Measurements from ENCODE around the gene SLC37A4.
A peak's percentile ranks its signal among the peaks of the same experiment; 100 is the strongest.
"Not testable (repeated sequence)": the region's sequence is repeated elsewhere in the genome, so short reads cannot be mapped to it uniquely, and the experiment has no call there.

Gene SLC37A4

GRCh38 chr11:119000906-119001305, 29.8 kb downstream of the SLC37A4 start:
- Histone ChIP-seq H3K27ac (no peak overlapping the region), H3K4me1 (peaks cover 0 to 36% (median 26%) of the 10 kb centered on the region in 4 donors), H3K27me3 (no peaks in the 10 kb centered on the region), H3K36me3 (peaks cover 39 to 66% (median 49%) of the 10 kb centered on the region in 3 donors), H3K9me3 (no peaks in the 10 kb centered on the region), H3K4me3 (no peak overlapping the region)
- intact Hi-C loops (cut with DNase I; ENCODE audit: low total_unique reads), result no loop called here
- no peak for DNase-seq
- TF ChIP-seq CTCF (IDR thresholded peaks at IDR 0.05), result no peak

- TF ChIP-seq CTCF (IDR thresholded peaks at IDR 0.05), result no peak
- Histone ChIP-seq H3K9me3 (no peaks in the 10 kb centered on the region), H3K36me3 (peaks cover 32 to 46% (median 41%) of the 10 kb centered on the region in 3 donors), H3K27ac (peak overlapping the region; percentile 83 to 87), H3K27me3 (no peaks in the 10 kb centered on the region), H3K4me3 (peak overlapping the region; percentile 75 to 76), H3K4me1 (peaks cover 0 to 36% (median 26%) of the 10 kb centered on the region in 4 donors)
- intact Hi-C loops (cut with DNase I; ENCODE audit: low total_unique reads), result no loop called here
- DNase-seq, result no peak
Observed at GRCh38 chr11:118998822-118999221, 31.9 kb downstream of the SLC37A4 start.

- DNase-seq, result no peak
- no peaks in the 10 kb centered on the region for H3K9me3 ChIP-seq
- intact Hi-C loops (cut with DNase I; ENCODE audit: low total_unique reads), result no loop called here
- H3K27me3 ChIP-seq, result no peaks in the 10 kb centered on the region
- peak overlapping the region; percentile 75 to 76 for H3K4me3 ChIP-seq
- peaks cover 27 to 41% (median 36%) of the 10 kb centered on the region in 3 donors for H3K36me3 ChIP-seq
- peaks cover 0 to 36% (median 26%) of the 10 kb centered on the region in 4 donors for H3K4me1 ChIP-seq
- peak overlapping the region; percentile 83 to 87 for H3K27ac ChIP-seq
- no peak for TF ChIP-seq CTCF (IDR thresholded peaks at IDR 0.05)
Observed at GRCh38 chr11:118998388-118998717, 32.3 kb downstream of the SLC37A4 start.

- H3K36me3 ChIP-seq, result peaks cover 23 to 35% (median 32%) of the 10 kb centered on the region in 3 donors
- peak within 1 kb of the TSS; percentile 75 to 76 for H3K4me3 ChIP-seq
- peak; percentile 94 to 98 for DNase-seq
- H3K4me1 ChIP-seq, result peaks cover 0 to 36% (median 26%) of the 10 kb centered on the region in 4 donors
- no peaks in the 10 kb centered on the region for H3K9me3 ChIP-seq
- peak within 1 kb of the TSS; percentile 83 to 87 for H3K27ac ChIP-seq
- peak in 1 of 2 experiments; percentile 16 for TF ChIP-seq CTCF (IDR thresholded peaks at IDR 0.05)
- H3K27me3 ChIP-seq, result no peaks in the 10 kb centered on the region
- intact Hi-C loops (cut with DNase I; ENCODE audit: low total_unique reads), result no loop called here
Observed at GRCh38 chr11:118997627-118998387, 32.9 kb downstream of the SLC37A4 start, which contains the start of gene CENATAC. Gene CENATAC (plus strand): TSS chr11:118998138. CDS start chr11:118998198, 60 bp downstream.

- Histone ChIP-seq H3K9me3 (no peaks in the 10 kb centered on the region), H3K27ac (peak overlapping the region; percentile 83 to 87), H3K27me3 (no peaks in the 10 kb centered on the region), H3K36me3 (peaks cover 16 to 28% (median 25%) of the 10 kb centered on the region in 3 donors), H3K4me1 (peaks cover 0 to 36% (median 26%) of the 10 kb centered on the region in 4 donors), H3K4me3 (peak overlapping the region; percentile 75 to 76)
- DNase-seq, result no peak
- peak in 1 of 2 experiments; percentile 8 for TF ChIP-seq CTCF (IDR thresholded peaks at IDR 0.05)
- intact Hi-C loops (cut with DNase I; ENCODE audit: low total_unique reads), result no loop called here
Observed at GRCh38 chr11:118996926-118997626, 33.6 kb downstream of the SLC37A4 start.

GRCh38 chr11:118991486-118992038, 39.1 kb downstream of the SLC37A4 start:
- H3K4me3 ChIP-seq; H3K9me3 ChIP-seq; H3K4me1 ChIP-seq; H3K27ac ChIP-seq; DNase-seq; H3K27me3 ChIP-seq; H3K36me3 ChIP-seq; intact Hi-C loops (cut with DNase I; ENCODE audit: low total_unique reads): not testable (repeated sequence)

Measured in tibial artery (tissue), 4 donors.